HL-60 (cell line): Measurements from ENCODE around the gene FTO.

Source experiments
- DNase-seq, 2 experiments: peaks; one replicate each; pipeline ENCODE4 v3.0.0-alpha.2; 2010 to 2020; ENCODE audit warnings: low read depth in 1 of 2, low spot score in 1 of 2
- H3K27ac ChIP-seq: fragments of 250-450 bp; sonication (Bioruptor Pico); replicated peaks from 2 replicates; pipeline ENCODE4 v1.5.1; 2020; ENCODE audit warnings: mild to moderate bottlenecking, moderate library complexity
- H3K27me3 ChIP-seq: fragments of 250-450 bp; sonication (Bioruptor Pico); 2 replicates; pipeline ENCODE4 v1.5.1; 2021; ENCODE audit warnings: mild to moderate bottlenecking, moderate library complexity; ENCODE audit not compliant: insufficient read depth, poor library complexity, severe bottlenecking
- H3K4me3 ChIP-seq: replicated peaks from 2 replicates; pipeline ENCODE4 v1.5.1; 2011; ENCODE audit warnings: mild to moderate bottlenecking, control low read depth, low read length; ENCODE audit not compliant: insufficient read depth
- CTCF ChIP-seq: IDR thresholded peaks from one replicate; pipeline ENCODE4 v1.5.1; 2011; ENCODE audit warnings: low read length, control low read depth, inconsistent platforms; ENCODE audit not compliant: insufficient read depth
- GABPA ChIP-seq: IDR thresholded peaks from 2 replicates; pipeline ENCODE4 v1.6.1; 2012; ENCODE audit warnings: low read depth
- POLR2AphosphoS5 ChIP-seq: IDR thresholded peaks from 2 replicates; pipeline ENCODE4 v1.6.1; 2012; ENCODE audit warnings: low read depth
- REST ChIP-seq: IDR thresholded peaks from 2 replicates; pipeline ENCODE4 v1.6.1; 2012; ENCODE audit warnings: low read depth; ENCODE audit not compliant: insufficient replicate concordance
- SPI1 ChIP-seq: IDR thresholded peaks from 2 replicates; pipeline ENCODE4 v1.6.1; 2012; ENCODE audit warnings: low read depth, mild to moderate bottlenecking, borderline replicate concordance

Gene FTO

DNA sequence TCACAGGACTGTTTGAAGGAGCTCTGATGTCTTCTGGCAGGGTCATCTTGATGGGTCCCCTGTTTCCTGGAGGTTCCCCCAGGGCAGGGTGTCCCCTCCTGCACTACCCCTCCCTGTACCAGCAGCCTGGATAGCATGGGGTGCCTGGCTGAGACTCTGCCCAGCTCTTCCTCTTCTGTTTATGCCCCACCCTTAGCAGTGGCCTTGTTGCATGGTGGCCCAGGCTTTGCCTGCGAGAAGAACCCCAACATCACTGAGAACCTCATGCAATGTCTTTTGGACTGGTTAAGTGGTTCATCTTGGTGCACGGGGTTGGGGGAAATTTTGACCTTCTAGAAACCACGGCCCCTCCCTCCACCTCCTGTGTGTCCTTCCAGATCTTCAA, 460.8 kb downstream of the FTO start:
- peak in 1 of 2 experiments; percentile 6 for DNase-seq
- Histone ChIP-seq H3K27me3 (no peaks in the 10 kb centered on the region), H3K4me3 (no peak overlapping the region), H3K27ac (peak overlapping the region; percentile 27; the same call in 1 of the 2 replicates)
- TF ChIP-seq SPI1 (peak; percentile 14; the same call in 1 of the 2 replicates), GABPA (no peak)

- no peaks in the 10 kb centered on the region for H3K27me3 ChIP-seq
- DNase-seq: no peak
- H3K27ac ChIP-seq: no peak overlapping the region
- no peak overlapping the region for H3K4me3 ChIP-seq
- TF ChIP-seq REST: no peak
- no peak for TF ChIP-seq POLR2AphosphoS5
- TF ChIP-seq SPI1: no peak
- no peak for TF ChIP-seq GABPA
- TF ChIP-seq CTCF: no peak
Observed at GRCh38 chr16:54165174-54165911, 461.4 kb downstream of the FTO start.

DNA sequence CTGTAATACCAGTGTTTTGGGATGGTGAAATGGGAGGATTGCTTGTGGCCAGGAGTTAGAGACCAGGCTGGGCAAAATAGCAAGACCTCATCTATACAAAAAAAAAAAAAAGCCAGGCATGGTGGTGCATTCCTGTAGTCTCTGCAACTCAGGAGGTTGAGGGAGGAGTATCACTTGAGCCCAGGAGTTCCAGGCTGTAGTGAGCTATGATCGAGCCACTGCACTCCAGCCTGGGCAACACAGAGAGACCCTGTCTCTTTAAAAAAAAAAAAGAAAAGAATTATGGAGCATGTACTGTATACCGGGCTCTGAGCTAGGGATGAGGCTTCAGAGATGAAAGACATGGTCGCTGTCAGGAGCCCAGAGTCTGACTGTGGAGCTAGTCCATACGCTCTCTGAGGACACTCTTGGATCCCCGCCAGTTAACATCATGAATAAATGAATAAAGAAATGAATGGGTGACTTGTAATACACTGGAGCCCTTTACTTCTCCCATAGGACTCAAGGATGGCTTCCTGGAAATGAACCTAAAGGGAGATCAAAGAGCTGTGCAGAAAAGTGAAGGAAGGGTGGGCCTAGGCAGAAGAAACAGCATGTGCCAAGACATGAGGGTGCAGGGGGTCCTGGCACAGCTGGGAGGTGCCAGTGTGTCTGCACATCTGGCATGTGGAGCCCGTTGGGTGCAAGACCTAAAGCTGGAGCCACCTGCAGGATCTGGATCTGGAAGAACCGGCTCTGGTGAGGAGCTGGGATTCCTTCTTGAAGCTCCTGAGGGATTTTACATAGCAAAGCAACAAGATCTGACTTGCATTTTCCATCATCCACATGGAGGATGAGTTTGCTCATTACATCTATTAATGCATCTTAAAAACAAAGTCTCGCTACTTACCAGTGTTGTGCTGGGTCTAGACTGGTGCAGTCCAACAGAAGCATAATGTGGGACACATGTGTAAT, 462.2 kb downstream of the FTO start:
- Histone ChIP-seq H3K27me3 (no peaks in the 10 kb centered on the region), H3K4me3 (no peak overlapping the region), H3K27ac (no peak overlapping the region)
- no peak for DNase-seq
- TF ChIP-seq POLR2AphosphoS5 (no peak), REST (no peak), GABPA (no peak), CTCF (no peak), SPI1 (no peak)

DNA sequence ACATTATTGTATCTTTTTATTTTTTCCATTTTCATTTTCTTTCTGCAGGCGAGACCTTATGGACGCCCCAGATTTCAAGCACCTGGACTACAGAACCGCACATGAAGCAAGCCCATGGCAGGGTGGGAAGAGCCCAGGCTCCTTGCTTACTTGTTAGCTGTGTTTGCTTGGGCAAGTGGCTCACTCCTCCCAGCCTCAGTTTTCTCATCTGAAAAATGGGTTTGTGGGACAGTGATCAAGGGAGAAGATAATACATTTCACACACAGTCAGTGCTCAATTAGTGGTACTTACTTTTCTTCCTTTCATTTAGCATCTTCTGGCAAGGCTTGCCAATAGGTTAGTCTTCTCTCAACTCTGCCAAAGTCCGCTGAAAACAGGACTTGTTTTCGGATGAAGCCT, 465.2 kb downstream of the FTO start:
- no peak for TF ChIP-seq CTCF
- Histone ChIP-seq H3K27ac (no peak overlapping the region), H3K4me3 (no peak overlapping the region), H3K27me3 (no peaks in the 10 kb centered on the region)
- DNase-seq: no peak
